Activated CD8-positive, alpha-beta memory T cell treated with anti-CD3 and anti-CD28 coated beads, Interleukin-2, amount 50 U/mL, for 24 hours (primary cell): ENCODE results near the gene WDR86.

Source experiments
- DNase-seq: peaks from one replicate; pipeline ENCODE4 v3.0.0-alpha.2; 2020; ENCODE audit errors: extremely low read depth

WDR86 gene

DNA sequence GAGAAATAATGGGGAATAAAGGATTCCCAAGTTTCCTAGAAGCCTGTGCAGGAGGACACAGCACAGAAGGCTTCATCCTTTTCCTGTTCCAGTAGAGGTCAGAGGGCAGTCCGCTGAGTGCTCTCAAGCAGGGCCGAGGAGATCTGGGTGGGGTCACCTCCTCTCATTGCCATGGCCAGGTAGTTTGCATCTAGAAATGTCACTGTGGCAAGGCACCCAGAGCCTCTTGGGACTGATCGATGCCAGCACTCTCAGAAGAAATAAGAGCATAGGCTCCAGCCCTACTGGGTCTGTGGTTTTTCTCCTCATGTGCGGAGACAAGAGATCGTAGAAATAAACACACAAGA lies 60.4 kb downstream of the WDR86 start:
- no peak for DNase-seq

DNA sequence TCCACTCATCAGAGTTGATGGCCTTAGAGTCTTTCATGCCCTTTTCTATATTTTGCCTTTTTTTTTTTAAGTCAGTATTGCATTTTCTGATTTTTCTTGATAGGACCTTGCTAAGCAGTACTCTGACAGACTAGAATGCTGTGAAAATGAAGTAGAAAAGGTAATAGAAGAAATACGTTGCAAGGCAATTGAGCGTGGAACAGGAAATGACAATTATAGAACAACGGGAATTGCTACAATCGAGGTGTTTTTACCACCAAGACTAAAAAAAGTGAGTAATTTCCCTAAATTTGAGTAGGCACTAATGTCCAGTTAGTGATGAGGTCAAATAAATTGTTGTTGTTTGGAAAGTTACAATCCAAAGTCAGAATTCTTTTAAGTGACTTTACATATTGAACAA lies 60.9 kb downstream of the WDR86 start:
- DNase-seq = no peak

DNA sequence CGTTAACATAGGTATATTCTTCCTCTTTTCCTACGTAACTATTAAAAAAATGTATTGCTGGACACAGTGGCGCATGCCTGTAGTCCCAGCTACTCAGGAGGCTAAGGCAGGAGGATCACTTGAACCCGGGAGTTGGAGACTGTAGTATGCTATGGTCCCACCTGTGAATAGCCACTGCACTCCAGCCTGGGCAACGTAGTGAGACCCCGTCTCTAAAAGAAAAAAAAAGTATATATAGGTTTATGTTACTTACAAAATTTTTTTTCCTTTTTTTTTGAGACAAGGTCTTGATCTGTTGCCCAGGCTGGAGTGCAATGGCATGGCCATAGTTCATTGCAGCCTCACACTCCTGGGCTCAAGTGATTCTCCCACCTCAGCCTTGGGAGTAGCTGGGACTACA lies 62.6 kb downstream of the WDR86 start:
- DNase-seq = no peak

DNA sequence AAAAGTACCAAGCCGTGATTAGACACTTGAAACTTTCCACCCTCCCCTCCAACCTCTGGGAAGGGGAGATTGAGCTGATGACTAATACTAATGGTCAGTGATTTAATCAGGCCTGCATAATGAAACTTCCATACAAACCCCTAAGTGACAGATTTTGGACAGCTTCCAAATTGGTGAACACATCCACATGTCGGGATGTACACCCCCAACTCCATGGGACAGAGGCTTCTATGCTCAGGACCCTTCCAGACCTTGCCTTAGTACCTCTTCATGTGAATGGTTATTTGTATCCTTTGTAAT lies 63.4 kb downstream of the WDR86 start:
- DNase-seq = no peak

DNA sequence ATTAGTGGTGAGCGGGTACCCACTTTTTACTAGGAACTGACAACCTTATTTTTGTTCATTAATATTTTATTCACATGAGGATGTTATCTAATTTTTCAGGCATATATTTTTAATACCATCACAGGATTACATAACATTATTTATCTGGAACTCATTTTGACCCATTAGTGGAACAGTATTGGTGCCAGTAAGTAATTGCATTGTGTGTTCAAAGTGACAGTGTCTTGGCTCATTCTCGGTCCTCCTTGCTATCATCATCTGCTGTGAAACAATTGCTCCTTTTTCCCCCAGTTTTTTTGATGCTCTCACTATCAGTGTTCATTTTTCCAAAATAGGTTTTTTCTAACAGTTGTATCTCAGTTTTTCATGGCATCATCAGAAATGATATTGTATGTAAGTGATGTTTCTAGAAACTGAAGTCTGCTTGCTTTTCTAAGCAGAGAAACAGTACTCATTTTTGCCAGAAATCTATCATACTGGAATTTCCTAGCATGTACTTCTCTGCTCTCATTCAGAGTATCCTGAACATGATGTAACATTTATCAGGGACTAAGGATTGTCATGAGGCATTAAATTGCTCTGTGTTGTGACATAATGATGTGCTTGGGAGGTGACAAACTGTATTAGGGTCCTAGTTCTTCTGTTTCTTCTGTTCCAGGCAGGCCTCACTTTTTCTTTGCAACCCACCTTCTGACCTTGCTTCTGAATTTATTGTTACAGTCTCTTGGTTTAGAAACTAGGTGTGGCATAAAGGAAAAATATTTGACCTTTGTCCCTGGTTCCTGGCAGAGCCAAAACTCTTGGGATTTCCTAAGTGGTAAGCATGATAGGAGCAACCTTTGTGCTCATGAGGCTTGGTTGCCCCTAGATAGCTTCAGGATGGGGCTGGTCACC lies 64.0 kb downstream of the WDR86 start:
- no peak for DNase-seq

DNA sequence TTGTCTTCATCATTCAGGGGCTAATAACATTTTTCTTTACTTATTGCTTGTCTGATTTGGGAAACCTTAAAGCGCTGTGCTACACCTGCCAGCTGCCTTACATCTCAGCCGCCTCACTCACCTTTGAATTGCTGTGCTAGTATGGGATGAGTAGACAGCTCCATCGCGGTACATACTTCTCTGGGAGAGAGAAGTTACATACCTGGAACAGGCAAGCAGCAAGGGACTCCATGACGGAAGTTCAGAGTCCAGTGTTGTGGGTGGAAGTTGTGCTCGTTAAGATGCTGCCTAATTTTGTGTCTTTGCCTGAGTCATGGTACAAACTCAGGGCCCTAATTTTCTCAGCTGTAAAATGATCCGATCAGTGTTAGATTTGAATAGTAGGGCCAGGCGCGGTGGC lies 66.3 kb downstream of the WDR86 start:
- no peak for DNase-seq

DNA sequence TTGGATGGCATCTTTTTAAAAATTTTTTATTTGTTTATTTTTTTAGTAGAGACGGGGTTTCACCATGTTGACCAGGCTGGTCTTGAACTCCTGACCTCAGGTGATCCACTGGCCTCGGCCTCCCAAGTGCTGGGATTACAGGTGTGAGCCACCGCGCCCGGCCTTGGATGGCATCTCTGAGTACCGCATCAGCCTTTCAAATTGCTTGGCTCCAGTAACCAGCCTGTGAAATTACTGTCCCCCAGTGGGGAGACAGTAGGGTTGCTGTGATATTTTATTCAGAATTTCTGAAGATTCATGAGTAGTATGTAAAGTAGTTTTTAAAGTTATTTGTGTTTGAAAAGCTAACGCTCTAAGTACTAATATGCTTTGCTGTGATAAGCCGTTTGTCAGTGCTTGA lies 67.0 kb downstream of the WDR86 start:
- no peak for DNase-seq

DNA sequence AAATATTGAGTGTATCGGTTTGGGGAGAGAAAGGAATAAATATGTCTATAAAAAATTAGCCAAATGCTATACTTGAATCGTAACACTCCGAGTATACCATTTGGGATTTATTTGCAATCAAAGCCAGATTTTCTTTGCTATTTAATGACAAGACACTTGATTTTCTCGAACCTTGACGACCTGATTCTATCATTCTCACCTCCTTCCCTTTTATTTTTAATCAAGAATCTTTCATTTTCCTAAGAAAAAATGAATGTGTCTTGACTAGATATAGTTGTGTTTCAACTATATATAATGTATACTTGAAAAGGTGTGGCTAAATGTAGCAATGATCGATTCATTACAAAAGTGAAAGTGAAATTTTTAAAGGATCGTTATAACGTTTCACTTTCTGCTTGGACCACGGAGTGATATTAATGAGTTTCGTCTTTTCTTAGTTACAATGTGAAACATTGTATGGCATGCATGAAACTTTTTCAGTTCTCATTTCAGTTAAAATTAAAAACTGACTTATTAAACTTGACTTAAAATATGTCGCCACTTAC lies 67.7 kb downstream of the WDR86 start:
- no peak for DNase-seq

DNA sequence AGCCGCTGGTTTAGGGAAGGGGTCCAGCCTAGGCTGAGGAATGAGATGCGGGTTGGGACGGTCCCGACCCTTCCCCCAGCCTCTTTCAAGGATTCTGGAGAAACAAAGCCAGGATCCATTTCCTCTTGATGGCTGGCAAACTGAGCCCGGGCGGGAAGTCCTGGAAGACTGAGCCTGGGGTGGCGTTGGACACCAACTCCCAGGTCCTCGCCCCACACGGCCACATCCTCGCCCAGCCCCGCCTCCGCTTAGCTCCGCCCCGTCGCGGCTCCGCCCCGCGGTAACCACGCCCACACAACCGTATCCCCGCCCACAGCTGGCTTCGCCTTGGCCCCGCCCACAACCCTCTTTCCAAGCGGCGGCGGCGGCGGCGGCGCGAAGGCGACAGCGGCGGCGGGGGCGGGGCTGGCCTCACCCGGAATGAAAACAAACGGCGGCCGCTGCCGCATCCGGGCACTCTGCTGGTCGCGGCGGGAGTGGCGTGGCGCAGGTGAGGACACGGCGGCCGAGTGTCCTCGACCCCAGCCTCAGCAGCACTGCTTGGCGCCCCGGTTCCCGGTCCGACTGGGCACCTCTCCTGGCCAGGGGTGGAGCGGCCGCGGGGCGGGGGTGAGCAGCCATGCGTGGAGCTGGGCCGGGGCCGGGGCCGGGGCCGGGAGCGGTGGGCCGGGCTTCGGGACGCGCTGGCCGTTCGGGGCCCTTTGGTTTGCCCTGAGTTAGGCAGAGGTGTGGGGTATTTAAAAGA lies 68.3 kb downstream of the WDR86 start, which contains the start of gene NUB1:
Gene NUB1 (plus strand): TSS at position 456 of the 745 bp plus-strand sequence. CDS start 3,538 bp downstream, outside the sequence.
- peak; percentile 72 for DNase-seq

DNA sequence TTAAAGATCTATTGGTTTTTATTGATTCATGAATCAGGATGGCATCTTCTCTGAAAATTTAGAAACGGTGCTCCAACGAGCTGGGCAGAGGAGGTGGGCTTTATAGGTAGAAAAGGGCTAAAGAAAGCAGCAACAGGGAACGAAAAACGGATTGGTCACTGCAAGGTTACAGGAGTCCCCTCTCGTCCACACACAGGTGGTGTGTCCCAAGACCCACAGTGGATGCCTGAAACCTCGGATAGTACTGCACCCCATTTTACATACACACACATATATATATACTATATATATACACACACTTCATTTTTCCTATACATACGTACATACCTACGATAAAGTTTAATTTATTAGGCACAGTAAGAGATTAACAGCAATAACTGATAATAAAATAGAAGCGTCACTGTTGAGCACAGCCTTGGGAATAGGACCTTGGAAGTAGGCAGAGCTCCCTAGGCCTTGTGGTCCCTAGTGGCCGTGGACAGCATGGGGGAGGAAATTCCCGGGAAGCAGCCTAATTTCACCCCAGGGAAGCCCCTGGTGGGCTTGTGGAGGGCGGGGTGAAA lies 69.0 kb downstream of the WDR86 start:
- DNase-seq = no peak

DNA sequence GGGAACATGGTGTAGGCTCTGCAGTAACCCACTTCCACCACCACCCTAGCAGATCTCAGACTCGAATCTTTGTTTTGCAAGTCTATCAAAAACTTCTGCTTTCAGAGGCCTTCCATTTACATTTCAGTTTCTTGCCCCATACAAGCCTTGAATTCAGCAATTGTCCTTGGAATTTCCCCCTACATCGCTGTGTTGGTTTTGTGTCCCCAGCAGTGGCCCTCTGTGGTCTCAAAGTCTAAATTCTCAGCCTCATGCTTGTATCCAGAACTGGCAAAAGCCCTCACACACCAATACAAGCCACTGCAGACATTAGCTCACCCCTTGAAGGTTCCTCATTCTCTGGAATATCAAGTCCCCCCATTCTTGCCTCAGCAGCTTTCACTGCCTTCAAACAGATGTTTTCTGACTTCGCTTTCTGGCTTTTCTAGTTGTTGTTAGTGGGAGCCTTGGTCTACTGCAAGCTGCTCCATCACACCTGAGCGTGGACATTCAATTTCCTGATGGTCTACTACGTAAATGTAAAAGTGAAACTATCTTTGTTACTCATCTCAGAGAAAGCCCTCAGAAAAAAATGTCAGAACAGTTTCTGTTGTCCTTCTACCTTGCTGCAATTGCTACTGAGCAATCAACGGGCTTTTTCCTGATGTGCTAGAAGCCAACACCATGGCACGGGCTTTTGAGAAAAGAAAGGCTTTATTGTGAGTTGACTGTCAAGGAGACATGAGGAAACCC lies 70.0 kb downstream of the WDR86 start:
- DNase-seq = no peak

DNA sequence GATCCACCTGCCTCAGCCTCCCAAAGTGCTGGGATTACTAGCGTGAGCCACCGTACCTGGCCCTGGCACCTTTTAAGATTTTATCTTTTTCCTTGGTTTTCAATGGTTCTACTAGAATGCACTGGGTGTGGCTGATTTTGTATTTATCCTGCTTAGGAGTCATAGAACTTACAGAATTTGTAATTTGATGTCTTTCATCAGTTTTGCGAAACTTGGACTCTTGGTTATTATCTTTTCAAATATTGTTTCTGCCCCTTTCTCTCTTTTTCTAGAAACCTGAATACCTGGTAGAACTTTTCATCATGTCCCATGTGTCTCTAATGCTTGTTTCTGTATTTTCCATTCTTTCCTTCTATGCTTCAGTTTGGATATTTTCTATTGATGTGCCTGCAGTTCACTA lies 71.0 kb downstream of the WDR86 start:
- no peak for DNase-seq

DNA sequence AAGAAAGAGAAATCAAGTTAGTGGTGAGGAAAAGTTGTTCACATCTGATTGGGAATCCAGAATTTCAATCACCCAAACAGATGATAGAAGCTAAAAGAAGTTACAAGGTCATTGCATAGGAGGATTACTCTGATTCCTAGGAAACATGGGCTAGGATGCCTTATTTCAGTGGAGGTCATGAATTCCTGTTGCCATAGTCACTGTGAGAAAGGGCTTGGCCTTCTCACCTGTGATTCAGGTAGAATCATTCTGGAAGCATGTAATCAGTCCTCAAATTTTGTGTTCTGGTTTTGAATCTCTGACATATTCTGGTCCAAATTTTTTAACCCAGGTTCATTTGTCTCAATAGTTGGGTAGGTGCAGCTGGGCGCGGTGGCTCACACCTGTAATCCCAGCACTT lies 72.5 kb downstream of the WDR86 start:
- no peak for DNase-seq

DNA sequence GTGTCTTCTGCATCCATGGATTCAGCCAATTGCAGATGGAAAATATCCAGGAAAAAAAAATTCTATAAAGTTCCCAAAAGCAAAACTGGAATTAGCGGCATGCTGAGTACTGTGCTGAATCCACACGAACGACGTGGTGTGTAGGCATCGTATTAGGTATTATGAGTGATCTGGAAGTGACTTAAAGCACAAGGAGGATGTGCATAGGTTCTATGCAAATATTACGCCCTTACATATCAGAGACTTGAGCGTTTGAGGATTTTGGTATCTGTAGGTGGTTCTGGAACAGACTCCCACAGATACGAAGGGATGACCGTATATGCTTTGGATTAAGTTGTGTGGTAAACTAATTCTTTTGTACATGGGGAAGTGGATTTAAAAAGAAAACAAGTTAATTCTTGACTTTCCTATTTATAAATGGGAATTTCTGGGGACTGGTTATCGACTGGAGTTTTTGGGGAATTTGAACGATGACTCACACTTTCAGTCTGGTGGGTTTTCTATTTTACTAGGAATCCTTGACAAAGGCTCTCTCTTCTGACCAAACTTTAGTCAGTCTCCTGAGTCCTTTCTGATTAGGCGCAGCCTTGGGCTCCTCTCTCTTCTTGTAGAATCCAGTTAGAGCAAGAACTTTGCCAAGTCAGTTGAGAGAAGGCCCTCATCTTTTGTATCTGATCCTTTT lies 73.7 kb downstream of the WDR86 start:
- no peak for DNase-seq

DNA sequence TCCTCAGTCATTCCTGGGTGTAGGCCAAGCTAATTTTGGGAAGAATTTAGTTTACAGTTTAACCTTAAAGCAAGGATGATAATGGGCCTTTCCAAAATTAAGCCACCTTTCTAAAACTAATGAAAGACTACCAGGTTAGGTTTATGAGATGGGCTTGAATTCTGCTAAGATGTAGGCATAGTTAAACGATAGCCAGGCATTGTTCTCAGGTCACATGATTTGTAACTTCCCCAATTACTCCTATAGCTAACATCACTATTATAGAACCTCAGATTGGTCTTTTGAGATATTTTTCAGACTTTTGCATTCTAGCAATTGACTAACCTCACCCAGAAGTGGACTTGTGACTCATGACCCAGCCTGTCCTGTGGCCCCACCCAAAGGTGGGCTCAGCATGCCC lies 75.2 kb downstream of the WDR86 start:
- no peak for DNase-seq
